GM19452 (cell line): ENCODE results near the gene PRSS36.
"Not testable (repeated sequence)": the region's sequence is repeated elsewhere in the genome, so short reads cannot be mapped to it uniquely, and the experiment has no call there.

Source experiments
- ATAC-seq: cut with Tn5 transposase; IDR thresholded peaks from one replicate; pipeline ENCODE4 v1.9.1; 2021; ENCODE audit not compliant: unreplicated experiment

The PRSS36 gene

DNA sequence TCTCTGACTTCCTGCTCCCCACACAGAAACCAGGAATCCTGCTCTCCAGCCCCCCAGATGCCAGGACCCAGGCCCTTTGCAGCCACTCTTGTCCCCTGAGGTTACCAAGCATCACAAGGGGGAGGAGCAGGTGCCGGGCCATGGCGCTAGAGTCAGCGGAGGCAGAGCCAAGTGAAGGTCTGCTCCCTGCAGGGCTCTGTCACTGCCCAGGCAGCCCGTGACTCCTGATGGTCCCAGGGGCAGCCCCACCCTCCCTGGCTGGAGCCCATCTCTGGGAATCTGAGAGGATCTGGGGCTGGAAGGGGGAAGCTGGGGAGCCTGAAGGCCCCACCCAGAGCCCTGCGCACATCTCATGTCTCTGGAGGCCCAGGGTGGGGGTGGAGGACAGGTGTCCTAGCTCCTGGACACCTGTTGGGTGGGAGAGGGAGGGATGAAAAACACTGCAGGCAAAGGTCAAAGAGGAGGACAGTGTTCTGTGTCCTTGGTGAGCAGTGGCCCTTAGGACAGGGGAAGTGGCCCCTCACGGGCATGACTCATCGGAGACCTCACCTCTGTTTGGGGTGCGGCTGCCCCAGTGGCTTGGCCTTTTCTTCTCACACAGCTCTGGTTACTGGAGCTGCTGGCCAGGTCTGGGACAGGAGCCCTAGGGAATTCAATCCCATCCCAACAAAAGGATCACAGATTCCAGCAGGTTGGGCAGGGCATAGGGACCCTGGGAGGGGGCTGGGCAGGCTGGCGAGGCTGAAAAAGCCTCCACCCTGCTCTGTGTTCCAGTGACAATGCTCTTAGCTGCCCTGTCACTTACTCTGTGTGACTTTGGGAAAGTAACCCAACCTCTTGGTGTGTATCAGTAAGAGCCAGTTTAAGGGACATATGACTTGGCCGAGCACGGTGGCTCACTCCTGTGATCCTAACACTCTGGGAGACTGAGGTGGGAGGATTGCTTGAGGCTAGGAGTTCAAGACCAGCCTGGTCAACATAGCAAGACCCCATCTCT, at the start of gene PRSS36:
Gene PRSS36 (minus strand): TSS at position 173 of the 997 bp plus-strand sequence. CDS start 31 bp downstream, at position 142.
- ATAC-seq: no peak

DNA sequence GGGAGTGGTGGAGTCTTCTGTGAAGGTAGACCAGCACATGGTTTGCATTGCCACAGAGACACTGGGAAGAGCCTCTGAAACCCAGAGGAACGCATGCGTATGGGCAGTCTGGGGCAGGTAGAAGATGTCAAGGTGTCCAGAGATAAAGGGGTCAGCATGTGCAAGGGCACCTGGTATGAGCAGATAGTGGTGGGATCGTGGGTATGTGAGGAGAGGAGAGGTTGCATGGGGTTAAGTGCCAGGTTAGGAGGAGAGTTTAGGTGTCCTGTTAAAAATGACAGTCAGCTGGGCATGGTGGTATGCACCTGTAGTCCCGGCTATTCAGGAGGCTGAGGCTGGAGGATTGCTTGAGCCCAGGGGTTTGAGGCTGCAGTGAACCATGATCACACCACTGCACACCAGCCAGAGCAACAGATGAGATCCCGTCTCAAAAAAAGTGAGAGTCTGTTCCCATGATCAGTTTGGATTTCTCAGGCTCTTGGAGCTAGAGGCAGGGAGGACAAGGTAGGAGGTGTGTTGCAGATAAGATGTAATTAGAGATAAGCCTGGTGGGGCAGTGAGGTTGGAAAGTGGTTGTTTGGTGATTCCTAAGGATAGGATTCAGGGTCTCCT, 49.7 kb upstream of the PRSS36 start:
- ATAC-seq: no peak

DNA sequence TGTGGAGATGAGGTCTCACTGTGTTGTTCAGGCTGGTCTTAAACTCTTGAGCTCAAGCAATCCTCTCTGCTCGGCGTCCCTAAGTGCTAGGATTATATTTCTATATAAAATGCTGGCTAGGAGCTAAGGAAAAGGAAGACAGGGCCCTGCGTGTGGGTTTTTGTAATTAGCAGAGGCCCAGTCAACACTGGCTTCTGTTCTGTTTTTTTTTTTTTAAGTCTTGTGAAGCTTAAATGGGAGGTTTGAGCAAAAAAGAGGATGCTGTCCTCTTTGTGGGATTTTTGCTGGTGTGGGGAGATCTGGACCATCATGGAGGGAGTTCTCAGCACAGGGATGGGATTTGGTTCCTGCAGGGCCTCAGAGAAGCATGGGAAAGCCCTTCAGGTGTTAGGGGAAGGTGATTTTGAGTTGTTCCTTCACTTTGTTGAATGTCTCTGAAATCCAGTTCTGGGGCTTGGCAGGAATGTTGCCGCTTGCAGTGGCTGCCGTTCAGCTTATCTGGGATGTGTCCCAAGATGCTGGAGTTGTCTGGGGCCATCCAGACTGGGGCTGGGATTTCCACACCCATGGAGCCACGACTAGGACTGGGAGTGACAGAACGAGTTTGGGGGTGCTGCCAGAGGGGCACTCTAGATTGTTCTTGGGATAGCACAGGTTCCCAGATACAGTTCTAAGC, 48.5 kb upstream of the PRSS36 start:
- no peak for ATAC-seq

DNA sequence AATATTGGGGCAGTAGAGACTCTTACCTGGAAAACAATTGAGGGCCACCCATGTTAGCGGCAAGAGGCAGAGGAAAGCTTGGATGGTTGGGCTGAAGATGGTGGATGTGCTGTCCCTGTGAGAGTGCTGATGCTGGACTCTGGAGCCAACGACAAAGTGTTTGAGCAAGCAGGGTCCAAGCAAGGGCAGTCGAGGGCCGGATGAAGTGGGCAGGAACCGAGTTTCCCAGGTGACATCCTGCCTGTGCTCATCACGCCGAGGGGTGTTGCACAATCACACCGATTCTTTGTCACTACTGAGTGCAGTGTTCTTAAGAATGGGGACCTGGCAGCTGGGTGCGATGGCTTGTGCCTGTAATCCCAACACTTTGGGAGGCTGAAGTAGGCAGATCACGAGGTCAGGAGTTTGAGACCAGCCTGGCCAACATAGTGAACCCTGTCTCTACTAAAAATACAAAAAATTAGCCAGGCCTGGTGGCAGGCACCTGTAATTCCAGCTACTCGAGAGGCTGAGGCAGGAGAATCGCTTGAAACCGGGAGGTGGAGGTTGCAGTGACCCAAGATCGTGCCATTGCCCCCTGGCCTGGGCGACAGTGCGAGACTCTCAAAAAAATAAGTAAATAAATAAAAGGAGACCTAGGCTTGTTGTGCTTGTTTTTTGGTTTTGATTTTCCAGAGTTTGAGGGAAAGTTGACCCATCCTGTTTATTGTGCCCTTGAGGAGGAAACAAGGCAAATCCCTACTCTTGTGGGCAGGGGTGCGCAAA, 46.6 kb upstream of the PRSS36 start:
- no peak for ATAC-seq

DNA sequence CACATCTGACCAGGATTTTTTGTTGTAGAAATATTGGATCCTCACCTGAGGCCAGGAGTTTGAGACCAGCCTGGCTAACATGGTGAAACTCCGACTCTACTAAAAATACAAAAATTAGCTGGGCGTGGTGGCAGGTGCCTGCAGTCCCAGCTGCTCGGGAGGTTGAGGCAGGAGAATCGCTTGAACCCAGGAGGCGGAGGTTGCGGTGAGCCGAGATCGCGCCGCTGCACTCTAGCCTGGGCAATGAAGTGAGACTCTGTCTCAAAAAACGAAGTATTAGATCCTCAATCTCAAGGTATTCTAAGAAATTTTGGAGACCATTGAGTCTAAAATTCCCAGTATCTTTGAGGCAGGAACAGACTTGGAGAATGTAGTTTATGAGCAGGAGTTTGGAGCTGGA, 46.0 kb upstream of the PRSS36 start:
- not testable (repeated sequence) for ATAC-seq

DNA sequence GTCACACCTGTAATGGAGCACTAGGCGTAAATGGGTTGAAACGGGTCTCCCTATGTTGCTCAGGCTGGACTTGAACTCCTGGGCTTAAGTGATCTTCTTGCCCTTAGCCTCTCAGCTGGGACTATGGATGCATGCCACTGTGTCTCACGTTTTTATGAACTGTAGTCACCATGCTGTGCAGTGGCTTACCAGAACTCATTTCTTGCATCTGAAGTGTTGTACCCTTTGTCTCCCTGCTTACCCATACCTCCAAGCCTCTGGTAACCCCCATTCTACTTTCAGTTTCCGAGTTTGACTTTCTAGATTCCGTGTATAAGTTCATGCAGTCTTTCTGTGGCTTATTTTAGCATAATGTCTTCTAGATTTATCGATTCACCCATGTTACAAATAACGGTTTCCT, 45.0 kb upstream of the PRSS36 start:
- no peak for ATAC-seq

DNA sequence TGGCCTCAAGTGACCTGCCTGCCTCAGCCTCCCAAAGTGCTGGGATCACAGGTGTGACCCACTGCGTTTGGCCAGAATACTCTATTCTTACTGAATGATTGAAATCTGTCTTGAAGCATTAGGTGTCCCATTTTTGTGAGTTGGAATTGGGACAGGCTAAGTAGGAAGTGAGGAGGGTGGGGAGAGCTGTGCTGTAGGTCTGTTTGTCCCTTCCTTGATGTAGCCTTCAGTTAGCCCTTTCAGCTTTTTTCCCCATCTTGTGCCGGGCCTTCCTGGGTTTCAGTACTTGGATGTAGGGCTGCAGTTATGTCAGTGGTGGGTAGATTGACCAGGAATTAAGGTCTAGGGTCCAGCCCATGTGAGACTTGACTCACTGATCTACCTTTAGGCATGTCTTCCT, 44.0 kb upstream of the PRSS36 start:
- ATAC-seq: no peak

DNA sequence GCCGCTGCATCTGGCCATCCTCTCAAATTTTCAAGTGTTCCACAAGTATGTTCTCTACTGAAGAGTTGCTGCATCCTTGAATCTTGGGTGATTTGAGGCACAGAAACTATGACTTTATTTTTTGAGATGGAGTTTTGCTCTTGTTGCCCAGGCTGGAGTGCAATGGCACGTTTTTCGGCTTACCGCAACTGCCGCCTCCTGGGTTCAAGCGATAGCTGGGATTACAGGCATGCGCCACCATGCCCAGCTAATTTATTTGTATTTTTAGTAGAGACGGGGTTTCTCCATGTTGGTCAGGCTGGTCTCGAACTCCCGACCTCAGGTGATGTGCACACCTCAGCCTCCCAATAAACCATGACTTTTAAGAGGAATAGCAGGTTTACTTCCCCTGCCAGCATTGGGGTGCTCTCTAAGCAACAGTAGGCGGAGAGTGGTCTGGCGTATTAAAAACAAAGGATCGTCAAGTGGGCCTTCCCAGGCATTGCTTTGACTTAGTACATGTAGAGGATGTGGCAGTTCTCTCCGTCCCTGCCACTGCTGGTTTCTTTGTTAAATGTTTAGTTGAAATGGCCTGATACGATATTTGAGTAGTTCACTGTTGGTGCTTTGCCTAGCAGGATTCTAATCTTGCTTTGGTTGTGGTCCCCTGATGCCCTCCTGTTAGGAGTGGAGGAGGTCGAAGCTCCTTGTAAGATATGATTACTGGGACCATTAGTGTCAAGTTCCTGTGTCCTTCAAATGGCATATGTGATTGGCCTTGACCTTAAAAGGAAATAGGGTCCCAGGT, 43.2 kb upstream of the PRSS36 start:
- ATAC-seq: no peak

DNA sequence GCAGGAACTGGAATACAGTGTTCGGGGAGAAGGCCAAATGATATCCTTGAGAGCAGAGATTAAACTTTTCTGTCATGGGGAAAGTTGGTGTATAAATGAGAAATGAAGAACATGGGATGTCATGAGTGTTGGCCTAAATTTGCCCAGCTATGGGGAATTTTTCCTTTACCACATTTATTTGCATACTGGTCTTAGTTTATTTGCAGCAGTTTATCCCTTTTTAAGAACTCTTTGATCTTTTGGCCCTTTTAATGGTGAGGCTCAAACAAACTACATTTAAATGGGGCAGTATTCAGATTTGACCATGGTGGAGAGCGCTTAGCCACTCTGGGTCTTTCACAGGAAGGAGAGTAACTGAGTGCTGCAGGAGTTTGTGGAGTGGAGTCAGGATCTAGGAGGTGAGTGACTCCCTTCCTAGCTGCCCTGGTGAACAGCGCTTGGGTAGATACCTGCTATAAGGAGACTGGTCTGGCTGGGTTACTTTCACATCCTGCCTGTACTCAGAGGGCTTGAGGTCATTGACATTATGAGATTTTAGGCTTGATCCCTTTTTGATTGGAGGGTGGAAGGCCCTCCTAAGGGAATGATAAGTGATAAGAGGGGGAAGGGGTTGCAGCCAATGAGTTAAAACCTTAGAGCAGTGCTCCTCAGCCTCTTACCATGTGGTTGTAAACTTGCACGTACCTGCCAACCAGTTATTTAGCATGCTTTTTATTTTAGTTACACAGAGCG, 42.0 kb upstream of the PRSS36 start:
- ATAC-seq: no peak

DNA sequence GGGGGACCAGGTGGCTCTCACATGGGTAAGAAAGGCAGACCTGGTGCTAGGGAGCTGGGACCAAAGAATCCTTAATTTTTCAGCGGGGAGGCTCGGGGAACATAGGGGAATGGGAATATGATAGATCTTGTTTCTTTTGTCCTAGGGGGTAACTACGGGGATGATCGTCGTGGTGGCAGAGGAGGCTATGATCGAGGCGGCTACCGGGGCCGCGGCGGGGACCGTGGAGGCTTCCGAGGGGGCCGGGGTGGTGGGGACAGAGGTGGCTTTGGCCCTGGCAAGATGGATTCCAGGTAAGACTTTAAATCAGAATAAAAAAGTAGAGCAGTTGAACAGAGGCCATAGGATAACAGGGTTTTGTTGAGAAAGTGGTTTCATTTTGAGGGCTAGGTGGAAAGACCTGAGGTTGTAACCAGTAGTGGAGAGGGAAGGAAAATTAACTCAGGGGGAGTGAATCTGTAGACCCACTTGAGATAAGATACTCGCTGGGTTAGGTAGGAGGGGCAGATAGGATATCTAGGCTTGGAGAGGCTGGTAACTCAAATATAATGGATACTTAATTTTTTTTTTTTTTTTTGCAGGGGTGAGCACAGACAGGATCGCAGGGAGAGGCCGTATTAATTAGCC, 41.1 kb upstream of the PRSS36 start:
- ATAC-seq: no peak

DNA sequence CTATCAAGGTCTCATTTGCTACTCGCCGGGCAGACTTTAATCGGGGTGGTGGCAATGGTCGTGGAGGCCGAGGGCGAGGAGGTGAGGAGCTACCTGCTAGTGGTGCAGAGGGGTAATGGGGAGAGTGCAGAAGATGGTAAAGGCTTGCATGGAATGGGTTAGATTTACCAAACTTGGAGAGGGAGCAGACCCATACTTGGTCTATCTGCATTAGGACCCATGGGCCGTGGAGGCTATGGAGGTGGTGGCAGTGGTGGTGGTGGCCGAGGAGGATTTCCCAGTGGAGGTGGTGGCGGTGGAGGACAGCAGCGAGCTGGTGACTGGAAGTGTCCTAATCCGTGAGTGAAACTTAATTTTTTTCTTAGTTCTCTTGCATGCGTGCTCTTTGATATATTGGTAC, 40.2 kb upstream of the PRSS36 start:
- ATAC-seq: no peak

DNA sequence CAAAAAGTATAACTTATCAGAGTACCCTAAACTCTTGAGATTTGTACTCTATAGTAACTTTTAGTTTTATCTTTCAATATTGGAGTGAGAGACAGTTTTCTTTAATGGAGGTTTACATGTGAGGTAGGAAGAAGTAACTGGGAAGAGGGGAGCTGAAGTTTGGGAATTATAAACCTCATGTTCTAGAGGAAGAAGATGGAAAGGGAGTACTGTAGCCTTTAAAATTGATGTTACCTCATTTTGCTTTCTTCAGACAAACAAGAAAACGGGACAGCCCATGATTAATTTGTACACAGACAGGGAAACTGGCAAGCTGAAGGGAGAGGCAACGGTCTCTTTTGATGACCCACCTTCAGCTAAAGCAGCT, 39.5 kb upstream of the PRSS36 start:
- ATAC-seq: no peak

DNA sequence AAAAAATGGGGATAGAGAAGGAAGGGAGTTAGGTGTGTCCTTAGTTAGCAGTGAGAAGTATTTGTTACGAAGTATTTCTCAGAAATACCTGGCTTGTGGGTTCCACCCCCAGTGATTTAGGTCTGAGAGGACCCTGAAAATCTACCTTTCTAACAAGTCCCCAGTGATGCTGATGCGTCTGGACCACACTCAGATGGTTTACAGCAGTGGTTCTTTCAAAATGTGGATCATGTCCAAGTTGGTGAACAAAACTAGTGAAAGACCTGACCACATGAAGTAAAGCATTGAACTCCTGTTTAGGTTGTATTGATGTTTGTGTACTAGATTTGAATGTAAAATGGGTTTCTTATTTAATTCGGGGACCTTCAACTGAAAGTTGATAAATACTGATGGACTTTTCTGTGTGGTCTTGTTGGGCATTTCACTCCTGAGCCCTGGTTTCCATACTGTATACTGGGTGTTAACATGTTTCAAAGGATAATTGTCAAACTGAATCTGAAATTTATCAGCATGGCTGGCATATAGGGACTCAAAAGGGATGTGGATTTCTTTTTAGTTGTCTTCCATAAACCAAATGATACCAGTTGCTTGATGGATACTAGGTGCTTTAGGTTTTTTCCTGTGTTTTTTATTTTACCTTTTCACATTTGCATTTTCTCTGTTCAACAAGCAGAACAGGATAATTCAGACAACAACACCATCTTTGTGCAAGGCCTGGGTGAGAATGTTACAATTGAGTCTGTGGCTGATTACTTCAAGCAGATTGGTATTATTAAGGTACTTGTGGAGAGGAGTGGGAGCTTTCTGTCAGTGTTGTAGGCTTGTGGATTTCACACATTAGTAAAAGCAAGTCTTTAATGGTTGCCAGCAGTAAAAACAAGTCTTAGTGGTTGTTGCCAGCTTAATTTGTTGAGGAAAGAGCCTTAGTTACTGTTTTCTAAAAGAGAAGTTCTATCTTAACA, 38.9 kb upstream of the PRSS36 start:
- ATAC-seq: no peak

DNA sequence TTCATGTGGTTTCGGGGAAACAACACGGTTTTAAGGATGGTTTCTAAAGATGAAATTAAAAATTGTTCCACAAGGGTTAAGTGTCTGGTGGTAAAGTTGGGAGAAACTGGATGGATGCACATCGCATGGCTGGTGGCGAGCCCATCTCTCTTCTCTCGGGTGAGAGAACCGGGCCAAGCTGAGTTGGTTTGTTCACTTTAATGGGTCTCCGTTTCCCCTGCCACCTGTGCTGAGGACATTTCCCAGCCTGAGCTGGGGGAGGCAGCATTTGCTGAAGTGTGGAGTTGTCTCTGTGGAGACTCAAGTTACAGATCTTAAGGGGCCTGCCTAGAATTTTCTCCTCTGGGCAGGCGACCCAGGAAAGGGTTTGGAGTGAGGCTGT, 37.9 kb upstream of the PRSS36 start:
- ATAC-seq: no peak

DNA sequence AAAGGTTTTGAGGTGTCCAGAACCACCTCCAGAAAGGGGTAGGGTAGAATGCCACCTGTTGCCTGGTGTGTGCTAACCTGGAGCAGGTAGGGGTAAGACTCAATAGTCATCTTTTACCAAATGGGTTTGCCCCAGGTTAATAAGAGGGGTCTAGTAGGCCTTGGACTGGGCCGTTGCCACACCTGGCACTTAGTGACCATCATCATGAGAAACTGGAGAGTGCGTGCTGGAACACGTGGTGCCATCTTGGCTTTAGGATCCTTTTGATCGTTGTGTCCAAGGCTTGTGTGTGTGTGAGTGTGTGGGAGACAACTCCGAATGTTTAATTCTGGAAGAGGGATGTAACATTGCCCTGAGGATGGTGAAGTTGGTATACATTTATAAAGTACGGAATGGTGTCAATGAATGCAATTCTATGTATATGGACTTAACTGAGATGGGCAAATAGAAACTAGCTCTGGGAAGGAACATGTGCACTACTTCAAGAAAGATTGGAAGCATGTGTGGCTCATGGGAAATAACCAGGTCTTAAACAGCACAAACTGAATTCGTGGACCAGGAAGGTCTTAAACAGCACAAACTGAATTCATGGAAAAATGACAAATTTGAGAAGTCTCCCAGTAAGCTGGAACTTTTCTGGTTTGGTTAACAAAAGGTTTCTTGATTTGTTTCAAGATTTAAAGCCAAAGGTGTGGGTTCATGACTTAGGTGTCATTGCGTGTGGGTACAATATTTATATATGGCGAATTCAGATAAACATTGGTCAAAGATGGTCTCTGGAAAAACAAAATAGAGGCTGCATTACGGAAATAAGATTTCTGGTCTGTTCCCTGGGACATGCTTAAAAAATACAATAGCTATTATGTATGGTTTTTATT, 37.3 kb upstream of the PRSS36 start:
- no peak for ATAC-seq

DNA sequence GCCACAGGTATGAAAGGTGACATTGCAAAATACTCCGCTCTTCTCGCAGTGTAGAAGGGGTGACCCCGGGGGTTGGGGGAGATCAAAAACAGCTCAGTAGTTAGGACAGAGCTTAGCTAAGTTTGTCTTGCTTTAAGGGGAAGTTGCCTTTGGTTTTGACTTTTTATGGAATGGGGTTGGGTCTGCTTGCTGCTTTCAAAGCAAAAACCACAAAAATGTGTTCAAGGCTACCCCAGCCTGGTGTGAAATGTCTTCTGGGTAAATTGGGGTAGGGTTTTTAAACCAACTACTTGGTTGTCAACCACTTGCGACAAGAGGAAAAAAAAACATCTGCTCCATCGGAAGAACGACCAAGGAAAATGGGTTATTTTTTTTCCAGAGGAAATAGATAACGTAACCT, 36.3 kb upstream of the PRSS36 start:
- no peak for ATAC-seq

DNA sequence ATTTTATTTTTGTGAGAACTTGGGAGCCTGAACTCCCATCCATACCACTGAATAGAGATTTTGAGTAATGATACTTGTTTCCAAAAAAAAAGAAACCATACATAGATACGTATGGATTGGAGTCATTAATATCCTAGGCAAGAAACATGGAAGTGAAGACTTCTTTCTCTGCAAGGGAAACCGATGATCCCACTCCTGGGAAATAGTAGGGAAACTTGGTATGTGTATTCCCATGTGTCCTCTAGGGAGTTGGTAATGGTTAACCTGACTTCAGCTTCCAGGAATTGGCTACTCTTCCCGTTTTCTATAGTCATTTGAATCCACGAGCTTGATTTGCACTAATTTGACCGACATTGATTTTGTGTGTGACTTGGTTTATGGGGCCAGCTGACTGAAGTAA, 35.5 kb upstream of the PRSS36 start:
- no peak for ATAC-seq
